Activated CD8-positive, alpha-beta memory T cell treated with anti-CD3 and anti-CD28 coated beads for 24 hours (primary cell): ENCODE data around the gene ELP2.
"Not testable (repeated sequence)": the region's sequence is repeated elsewhere in the genome, so short reads cannot be mapped to it uniquely, and the experiment has no call there.

ENCODE experiments used
- DNase-seq: peaks from one replicate; pipeline ENCODE4 v3.0.0-alpha.2; 2020

Gene ELP2

DNA sequence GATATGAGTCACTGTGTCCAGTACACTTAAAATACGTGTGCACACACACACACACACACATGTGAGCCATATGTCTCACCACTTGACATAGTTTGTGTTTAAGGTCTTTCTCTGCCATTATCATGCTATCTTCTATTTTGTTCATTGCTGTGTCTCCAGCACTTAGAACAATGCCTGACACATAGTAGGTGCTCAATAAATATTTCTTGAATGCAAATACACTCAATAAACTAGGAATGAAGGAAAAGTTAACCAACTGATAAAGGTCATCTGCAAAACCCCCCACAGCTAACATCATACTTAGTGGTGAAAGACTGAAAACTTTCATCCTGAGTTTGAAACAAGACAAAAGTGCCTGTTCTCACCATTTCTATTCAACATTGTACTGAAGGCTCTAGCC, 62.0 kb downstream of the ELP2 start:
- DNase-seq, result no peak

DNA sequence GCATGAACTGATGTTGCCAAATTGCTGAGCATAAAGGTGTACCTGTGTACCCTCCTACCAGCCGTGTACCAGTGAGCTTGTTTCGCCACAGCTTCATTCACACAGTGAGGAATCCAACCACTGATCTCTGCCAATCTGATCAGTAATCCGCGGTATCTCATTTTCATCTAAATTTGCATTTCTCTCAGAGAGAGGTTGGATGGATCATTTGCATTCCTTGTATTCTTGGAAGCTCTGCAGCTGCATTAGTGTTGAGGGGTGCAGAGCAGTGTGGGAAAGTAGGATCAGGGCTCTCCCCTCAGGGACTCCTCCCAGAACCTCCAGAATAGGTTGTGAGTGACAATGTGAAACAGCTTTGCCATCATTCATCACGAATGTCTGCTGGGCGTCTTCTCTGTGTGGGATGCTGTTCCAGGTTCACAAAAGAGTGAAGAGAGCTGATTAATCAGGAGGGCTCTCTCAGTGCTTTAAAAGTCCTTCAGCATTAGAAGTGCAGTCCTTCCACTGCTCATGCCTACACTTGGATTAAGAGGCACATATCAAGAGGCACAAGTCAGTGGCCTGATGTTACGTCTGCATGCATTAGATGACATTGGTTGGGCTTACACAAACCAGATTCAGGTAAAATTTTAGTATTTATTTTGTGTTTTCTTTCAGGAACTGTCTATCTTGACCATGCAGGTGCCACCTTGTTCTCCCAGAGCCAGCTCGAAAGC, 65.1 kb downstream of the ELP2 start:
- no peak for DNase-seq

DNA sequence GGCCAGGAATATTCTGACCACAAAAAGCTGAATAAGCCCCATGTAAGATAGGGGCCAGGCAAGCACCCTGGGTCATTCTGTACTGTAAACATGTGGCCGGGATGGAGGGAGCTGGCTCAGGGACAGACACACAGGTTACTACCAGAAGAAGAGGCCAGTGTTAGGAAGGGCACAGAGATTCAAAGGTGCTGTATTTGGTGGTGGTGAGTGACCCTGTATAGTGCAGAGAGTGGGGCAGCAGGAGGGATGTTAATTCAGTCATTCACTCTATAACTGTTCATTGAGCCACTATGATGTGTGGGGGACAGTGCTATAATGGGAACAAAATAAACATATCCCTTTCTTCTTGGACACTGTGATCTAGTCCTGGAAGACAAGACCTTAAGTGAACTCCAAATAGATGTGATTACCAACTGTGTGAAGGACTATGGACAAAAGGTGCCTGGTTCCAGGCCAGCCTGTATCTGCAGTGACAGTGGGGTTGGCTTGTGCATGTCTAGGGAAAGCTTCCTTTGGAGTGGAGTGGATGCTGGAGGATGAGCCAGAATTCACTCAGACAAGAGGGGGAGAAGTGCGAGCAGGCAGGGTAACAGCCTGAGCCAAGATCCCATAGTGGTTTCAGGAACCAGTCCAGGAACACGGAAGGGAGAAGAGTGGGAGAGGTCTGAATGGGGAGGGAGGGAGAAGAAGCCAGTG, 65.9 kb downstream of the ELP2 start:
- no peak for DNase-seq

GRCh38 chr18:36196238-36196995, 66.7 kb downstream of the ELP2 start:
- DNase-seq, result no peak

DNA sequence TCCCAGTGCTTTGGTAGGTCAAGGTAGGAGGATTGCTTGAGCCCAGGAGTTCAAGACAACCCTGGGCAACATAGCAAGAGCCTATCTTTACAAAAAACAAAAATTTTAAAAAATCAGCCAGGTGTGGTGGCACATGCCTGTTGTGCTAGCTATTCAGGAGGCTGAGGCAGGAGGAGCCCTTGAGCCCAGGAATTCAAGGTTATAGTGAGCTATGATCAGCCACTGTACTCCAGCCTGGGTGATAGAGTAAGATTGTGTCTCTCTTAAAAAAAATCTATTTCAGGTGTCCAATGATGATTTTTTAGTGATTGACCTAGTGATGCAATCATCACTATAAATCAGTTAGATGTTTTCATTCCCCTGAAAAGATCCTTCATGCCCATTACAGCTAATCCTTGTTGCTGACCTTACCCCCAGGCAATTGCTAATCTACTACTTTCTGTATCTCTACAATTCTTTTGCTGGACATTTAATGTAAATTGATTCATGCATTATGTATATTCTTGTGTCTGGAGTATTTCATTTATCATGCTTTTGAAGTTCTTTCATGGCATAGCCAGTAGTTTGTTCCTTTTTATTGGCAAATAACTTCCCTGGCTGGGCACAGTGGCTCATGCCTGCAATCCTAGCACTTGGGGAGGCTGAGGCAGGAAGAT, 67.9 kb downstream of the ELP2 start:
- no peak for DNase-seq

DNA sequence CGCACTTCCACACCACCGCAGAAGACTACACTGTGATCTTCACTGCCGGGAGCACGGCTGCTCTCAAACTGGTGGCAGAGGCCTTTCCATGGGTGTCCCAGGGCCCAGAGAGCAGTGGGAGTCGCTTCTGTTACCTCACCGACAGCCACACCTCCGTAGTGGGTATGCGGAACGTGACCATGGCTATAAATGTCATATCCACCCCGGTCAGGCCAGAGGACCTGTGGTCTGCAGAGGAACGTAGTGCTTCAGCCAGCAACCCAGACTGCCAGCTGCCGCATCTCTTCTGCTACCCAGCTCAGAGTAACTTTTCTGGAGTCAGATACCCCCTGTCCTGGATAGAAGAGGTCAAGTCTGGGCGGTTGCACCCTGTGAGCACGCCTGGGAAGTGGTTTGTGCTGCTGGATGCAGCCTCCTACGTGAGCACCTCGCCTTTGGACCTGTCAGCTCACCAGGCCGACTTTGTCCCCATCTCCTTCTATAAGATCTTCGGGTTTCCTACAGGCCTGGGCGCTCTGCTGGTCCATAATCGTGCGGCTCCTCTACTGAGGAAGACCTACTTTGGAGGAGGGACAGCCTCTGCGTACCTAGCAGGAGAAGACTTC, 70.1 kb downstream of the ELP2 start:
- no peak for DNase-seq

DNA sequence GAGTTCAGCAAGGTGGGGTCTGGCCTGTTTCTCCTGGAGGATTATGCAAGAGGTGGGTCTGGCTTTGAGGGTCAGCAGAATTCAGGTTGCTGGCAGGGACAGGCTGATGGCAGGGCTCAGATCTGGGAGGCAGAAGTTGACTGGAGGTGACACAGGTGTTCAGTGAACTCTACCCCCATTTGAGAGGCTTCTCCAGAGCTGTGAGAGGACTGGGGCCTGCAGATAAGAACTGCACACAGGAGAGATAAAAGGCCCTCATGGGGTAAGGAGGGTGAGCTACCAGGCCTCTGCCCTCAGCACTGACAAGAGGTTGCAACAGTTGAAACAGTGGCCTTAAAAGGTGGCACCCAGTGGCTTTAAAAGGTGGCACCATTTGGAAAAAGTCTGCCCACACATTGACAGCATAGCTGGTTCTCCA, 70.7 kb downstream of the ELP2 start:
- no peak for DNase-seq

- no peak for DNase-seq
Measured at GRCh38 chr18:36201765-36202164, 72.1 kb downstream of the ELP2 start.

DNA sequence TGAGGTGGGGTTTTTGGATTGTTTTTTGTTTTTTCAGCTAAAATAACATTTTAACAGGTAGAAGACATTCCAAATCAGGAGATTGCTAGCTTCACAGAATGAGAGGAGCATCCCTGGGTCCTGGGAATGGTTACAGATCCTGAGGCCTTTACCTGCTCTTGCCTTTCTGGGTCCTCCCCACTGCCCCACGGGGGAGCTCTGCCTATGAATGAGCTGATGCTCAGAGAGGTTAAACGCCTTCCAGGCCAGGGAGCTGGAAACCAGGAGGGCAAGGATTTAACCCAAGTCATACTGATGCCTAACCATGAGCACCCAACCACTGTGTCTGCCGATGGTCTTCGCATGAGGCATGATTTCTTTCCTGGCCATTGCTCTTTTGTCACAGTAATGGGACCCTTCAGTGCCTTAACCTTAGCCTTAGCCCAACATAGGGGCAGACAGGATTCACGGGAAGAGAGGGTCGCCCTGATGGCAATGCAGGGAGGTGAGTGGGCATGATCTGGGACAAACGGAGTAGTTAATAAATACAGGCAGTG, 73.7 kb downstream of the ELP2 start:
- DNase-seq, result no peak

GRCh38 chr18:36205166-36205565, 75.5 kb downstream of the ELP2 start:
- DNase-seq, result no peak

DNA sequence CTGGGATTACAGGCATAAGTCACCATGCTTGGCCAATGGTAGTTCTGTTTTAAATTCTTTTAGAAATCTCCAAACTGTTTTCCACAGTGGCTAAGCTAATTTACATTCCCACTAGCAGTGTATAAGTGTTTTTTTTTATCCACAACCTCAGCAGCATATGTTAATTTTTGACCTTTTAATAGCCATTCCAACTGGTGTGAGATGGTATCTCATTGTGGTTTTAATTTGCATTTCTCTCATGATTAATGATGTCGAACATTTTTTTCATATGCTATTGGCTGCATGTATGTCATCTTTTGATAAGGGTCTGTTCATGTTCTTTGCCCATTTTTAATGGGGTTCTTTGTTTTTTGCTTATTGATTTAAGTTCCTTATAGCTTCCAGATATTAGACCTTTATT, 77.6 kb downstream of the ELP2 start:
- DNase-seq, result no peak

DNA sequence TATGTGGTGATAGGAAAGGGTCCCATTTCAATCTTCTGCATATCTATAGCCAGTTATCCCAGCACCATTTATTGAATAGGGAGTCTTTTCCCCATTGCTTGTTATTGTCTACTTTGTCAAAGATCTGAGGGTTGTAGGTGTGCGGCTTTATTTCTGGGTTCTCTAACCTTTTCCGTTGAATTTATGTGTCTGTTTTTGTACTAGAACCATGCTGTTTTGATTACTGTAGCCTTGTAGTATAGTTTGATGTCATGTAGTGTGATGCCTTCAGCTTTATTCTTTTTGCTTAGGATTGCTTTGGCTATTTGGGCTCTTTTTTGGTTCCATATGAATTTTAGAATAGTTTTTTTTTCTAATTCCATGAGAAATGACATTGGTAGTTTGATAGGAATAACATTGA, 78.3 kb downstream of the ELP2 start:
- not testable (repeated sequence) for DNase-seq

GRCh38 chr18:36211612-36212065, 81.9 kb downstream of the ELP2 start:
- no peak for DNase-seq

GRCh38 chr18:36212301-36213171, 82.8 kb downstream of the ELP2 start:
- no peak for DNase-seq

DNA sequence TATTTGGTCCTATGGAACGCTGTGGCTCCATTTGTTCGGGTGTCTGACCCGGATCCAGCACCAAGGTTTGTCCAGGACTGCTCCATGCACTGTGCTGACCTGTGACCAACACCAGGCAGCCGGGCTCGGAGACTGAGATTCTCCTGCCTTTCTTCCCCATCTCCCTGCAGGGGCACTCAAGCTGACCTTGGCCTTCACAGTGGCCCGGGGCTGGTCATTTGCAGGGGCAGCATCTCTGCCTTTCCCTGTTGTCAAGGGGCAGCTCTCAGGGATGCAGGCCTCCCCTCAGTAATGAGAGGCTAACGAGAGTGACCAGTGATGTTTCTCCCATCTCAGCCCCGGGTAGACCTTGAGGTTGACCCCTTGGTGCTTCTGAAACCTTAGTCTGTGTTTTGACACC, 85.1 kb downstream of the ELP2 start:
- no peak for DNase-seq

- no peak for DNase-seq
Measured at GRCh38 chr18:36215577-36215976, 85.9 kb downstream of the ELP2 start.

GRCh38 chr18:36217348-36217747, 87.6 kb downstream of the ELP2 start:
- DNase-seq, result no peak

DNA sequence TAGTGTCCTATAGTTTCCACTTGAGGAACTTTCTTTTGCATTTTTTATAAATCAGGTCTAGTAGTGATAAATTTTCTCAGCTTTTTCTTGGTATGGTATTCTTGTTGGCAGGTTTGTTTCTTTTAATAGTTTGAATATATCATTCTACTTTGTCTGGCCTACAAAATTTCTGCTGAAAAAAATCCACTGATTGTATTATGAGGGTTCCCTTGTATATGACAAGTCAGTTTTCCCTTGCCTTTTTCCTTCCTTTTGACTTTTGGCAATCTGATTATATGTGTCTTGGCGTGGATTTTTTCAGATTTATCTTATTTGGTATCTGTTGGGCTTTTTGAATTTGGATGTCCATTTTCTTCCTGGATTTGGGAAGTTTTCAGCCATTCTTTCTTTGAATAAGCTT, 99.5 kb downstream of the ELP2 start:
- DNase-seq, result no peak
